ENCODE data around the gene PACRG.

The PACRG gene

DNA sequence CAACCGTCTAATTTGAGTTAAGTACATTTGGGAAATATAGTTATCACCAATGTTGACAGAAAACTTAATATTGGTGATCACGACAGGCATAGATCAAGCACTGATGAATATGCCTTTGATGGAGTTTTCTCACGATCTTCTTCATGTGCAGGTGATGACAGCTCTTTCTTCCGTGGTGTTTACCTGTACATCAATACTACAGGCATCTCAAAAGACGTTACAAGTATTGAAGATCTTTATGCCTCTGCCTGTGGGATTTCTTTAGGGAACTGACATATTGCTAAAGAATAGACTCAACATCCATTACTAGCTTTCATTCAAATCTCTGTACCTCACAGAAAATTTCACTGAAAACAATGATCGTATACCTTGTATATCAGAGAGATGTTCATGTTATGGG is 178.7 kb downstream of the PACRG start:
- no peak for TF ChIP-seq FOXP2 (optimal IDR thresholded peaks at IDR 0.05; ENCODE audit: borderline replicate concordance, extremely low read depth, extremely low read length, insufficient read depth)
- no peak for TF ChIP-seq SIN3A (IDR thresholded peaks at IDR 0.05; ENCODE audit: borderline replicate concordance, insufficient read depth, low read length)
- TF ChIP-seq POLR2AphosphoS5 (IDR thresholded peaks at IDR 0.05; ENCODE audit: low read depth, low read length) = no peak
- TF ChIP-seq, protein P1, sequence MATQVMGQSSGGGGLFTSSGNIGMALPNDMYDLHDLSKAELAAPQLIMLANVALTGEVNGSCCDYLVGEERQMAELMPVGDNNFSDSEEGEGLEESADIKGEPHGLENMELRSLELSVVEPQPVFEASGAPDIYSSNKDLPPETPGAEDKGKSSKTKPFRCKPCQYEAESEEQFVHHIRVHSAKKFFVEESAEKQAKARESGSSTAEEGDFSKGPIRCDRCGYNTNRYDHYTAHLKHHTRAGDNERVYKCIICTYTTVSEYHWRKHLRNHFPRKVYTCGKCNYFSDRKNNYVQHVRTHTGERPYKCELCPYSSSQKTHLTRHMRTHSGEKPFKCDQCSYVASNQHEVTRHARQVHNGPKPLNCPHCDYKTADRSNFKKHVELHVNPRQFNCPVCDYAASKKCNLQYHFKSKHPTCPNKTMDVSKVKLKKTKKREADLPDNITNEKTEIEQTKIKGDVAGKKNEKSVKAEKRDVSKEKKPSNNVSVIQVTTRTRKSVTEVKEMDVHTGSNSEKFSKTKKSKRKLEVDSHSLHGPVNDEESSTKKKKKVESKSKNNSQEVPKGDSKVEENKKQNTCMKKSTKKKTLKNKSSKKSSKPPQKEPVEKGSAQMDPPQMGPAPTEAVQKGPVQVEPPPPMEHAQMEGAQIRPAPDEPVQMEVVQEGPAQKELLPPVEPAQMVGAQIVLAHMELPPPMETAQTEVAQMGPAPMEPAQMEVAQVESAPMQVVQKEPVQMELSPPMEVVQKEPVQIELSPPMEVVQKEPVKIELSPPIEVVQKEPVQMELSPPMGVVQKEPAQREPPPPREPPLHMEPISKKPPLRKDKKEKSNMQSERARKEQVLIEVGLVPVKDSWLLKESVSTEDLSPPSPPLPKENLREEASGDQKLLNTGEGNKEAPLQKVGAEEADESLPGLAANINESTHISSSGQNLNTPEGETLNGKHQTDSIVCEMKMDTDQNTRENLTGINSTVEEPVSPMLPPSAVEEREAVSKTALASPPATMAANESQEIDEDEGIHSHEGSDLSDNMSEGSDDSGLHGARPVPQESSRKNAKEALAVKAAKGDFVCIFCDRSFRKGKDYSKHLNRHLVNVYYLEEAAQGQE (IDR thresholded peaks at IDR 0.05; ENCODE audit: insufficient read depth in 1 of 2, low read depth in 2 of 2, low read length in 2 of 2) = no peak
- TF ChIP-seq TAF1 (IDR thresholded peaks at IDR 0.05; ENCODE audit: borderline replicate concordance, insufficient read depth, low read length) = no peak

DNA sequence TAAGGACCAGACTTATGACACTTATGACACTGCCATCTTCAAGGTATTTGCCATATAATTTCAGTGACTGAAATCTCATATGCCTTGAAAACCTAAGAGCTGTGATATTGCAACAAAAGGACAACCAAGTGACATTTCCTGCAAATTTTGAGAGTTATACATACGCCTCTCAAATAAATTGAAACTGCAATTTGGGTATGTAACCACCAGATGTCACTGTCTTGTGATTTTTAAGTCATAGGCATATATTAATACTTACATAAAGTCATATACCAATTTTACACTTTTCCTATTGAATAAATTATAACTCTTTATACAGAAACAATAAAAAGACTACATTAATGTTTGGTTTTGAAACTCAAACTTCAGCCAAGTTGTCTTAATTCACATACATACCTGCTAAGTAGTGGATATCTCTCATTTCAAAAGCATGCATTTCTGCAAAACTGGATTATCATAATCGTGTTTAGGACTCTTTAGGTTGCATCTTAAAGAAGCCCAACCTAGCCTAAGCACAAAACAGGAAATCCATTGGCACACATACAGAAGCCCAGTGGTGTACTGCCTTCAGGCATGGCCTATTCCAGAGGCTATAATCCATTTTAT is 180.2 kb downstream of the PACRG start:
- TF ChIP-seq SIN3A (IDR thresholded peaks at IDR 0.05; ENCODE audit: borderline replicate concordance, insufficient read depth, low read length) = no peak
- TF ChIP-seq FOXP2 (optimal IDR thresholded peaks at IDR 0.05; ENCODE audit: borderline replicate concordance, extremely low read depth, extremely low read length, insufficient read depth) = no peak
- no peak for TF ChIP-seq POLR2AphosphoS5 (IDR thresholded peaks at IDR 0.05; ENCODE audit: low read depth, low read length)
- TF ChIP-seq, protein P1 (IDR thresholded peaks at IDR 0.05; ENCODE audit: insufficient read depth in 1 of 2, low read depth in 2 of 2, low read length in 2 of 2) = no peak
- no peak for TF ChIP-seq TAF1 (IDR thresholded peaks at IDR 0.05; ENCODE audit: borderline replicate concordance, insufficient read depth, low read length)

DNA sequence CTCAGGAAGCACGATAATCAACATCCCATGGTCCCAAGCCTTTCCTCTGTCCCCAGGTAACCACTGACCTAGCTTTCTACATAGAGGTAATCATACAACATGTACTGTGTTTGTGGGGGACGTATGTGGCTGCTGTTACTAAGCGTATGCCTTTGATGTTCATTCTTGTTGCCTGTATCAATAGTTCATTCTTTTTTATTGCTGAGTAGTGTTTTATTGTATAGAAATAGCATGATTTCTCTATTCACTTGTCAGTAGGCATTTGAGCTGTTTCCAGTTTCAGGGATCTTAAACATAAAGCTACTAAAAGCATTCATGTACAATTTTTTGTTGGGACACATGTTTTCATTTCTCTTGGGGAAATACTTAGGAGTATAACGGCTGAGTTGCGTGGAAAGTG is 185.4 kb downstream of the PACRG start:
- TF ChIP-seq TAF1 (IDR thresholded peaks at IDR 0.05; ENCODE audit: borderline replicate concordance, insufficient read depth, low read length) (no peak), FOXP2 (optimal IDR thresholded peaks at IDR 0.05; ENCODE audit: borderline replicate concordance, extremely low read depth, extremely low read length, insufficient read depth) (no peak), POLR2AphosphoS5 (IDR thresholded peaks at IDR 0.05; ENCODE audit: low read depth, low read length) (no peak), SIN3A (IDR thresholded peaks at IDR 0.05; ENCODE audit: borderline replicate concordance, insufficient read depth, low read length) (no peak)
- TF ChIP-seq, protein P1 (IDR thresholded peaks at IDR 0.05; ENCODE audit: insufficient read depth in 1 of 2, low read depth in 2 of 2, low read length in 2 of 2) = no peak

DNA sequence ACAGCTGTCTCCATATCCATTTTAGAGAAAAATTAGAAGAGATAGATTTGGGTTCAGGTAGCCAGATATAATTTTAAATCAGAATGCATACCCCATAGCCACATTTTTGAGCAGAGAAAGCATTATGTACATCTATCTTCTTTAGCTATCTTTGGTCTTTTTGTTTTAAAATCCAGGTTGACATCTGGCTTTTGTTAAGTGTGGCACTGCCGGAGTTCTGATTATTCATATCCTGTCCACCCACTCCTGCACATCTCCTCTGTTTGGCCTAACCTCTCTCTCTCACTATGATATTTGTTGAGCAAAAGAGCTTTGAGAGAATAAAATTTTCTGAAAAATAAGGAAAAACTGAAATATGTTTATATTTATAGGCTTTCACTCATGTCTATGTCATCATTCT is 189.7 kb downstream of the PACRG start:
- TF ChIP-seq, protein P1 (IDR thresholded peaks at IDR 0.05; ENCODE audit: insufficient read depth in 1 of 2, low read depth in 2 of 2, low read length in 2 of 2) = no peak
- no peak for TF ChIP-seq TAF1 (IDR thresholded peaks at IDR 0.05; ENCODE audit: borderline replicate concordance, insufficient read depth, low read length)
- no peak for TF ChIP-seq POLR2AphosphoS5 (IDR thresholded peaks at IDR 0.05; ENCODE audit: low read depth, low read length)
- no peak for TF ChIP-seq FOXP2 (optimal IDR thresholded peaks at IDR 0.05; ENCODE audit: borderline replicate concordance, extremely low read depth, extremely low read length, insufficient read depth)
- TF ChIP-seq SIN3A (IDR thresholded peaks at IDR 0.05; ENCODE audit: borderline replicate concordance, insufficient read depth, low read length) = no peak
